ENCODE measurements around the gene ABCA8. TPM values are rescaled to one million over a fixed set of nuclear protein-coding genes. Genes with fewer than 3 reads are reported as not detected.
"Not testable (repeated sequence)": the region's sequence is repeated elsewhere in the genome, so short reads cannot be mapped to it uniquely, and the experiment has no call there.

The ABCA8 gene
- total RNA-seq, 4 donors from 2014 or later = 30.0 to 68.5 (median 42.8) TPM

GRCh38 chr17:68957944-68958343 is 2.8 kb upstream of the ABCA8 start:
- intact Hi-C loops (cut with DNase I; ENCODE audit: low total_unique reads) = no loop called here
- Histone ChIP-seq H3K36me3 (no peaks in the 10 kb centered on the region), H3K27ac (no peak overlapping the region), H3K4me3 (no peak overlapping the region), H3K4me1 (no peaks in the 10 kb centered on the region), H3K27me3 (no peaks in the 10 kb centered on the region), H3K9me3 (no peaks in the 10 kb centered on the region)
- no peak for DNase-seq
- TF ChIP-seq POLR2A (IDR thresholded peaks at IDR 0.05) (no peak), CTCF (IDR thresholded peaks at IDR 0.05) (no peak)

- intact Hi-C loops (cut with DNase I; ENCODE audit: low total_unique reads) = no loop called here
- Histone ChIP-seq H3K4me1 (no peaks in the 10 kb centered on the region), H3K9me3 (no peaks in the 10 kb centered on the region), H3K4me3 (peak overlapping the region; percentile 14 to 34), H3K36me3 (no peaks in the 10 kb centered on the region), H3K27me3 (no peaks in the 10 kb centered on the region), H3K27ac (peak overlapping the region; percentile 43 to 46)
- no peak for TF ChIP-seq POLR2A (IDR thresholded peaks at IDR 0.05)
- TF ChIP-seq CTCF (IDR thresholded peaks at IDR 0.05) = no peak
- DNase-seq = no peak
Observed at GRCh38 chr17:68954146-68954896, 871 bp downstream of the ABCA8 start.

- Histone ChIP-seq H3K27me3 (no peaks in the 10 kb centered on the region), H3K27ac (peak overlapping the region in 1 of 2 donors; percentile 27), H3K9me3 (no peaks in the 10 kb centered on the region), H3K36me3 (no peaks in the 10 kb centered on the region), H3K4me1 (no peaks in the 10 kb centered on the region), H3K4me3 (peak overlapping the region in 1 of 2 donors; percentile 34)
- DNase-seq = no peak
- TF ChIP-seq CTCF (IDR thresholded peaks at IDR 0.05) = no peak
- no peak for TF ChIP-seq POLR2A (IDR thresholded peaks at IDR 0.05)
- intact Hi-C loops (cut with DNase I; ENCODE audit: low total_unique reads) = no loop called here
Observed at GRCh38 chr17:68953340-68953997, 1.7 kb downstream of the ABCA8 start.

- Histone ChIP-seq H3K27ac (no peak overlapping the region), H3K9me3 (no peaks in the 10 kb centered on the region), H3K4me3 (no peak overlapping the region), H3K27me3 (no peaks in the 10 kb centered on the region), H3K36me3 (no peaks in the 10 kb centered on the region), H3K4me1 (no peaks in the 10 kb centered on the region)
- intact Hi-C loops (cut with DNase I; ENCODE audit: low total_unique reads) = no loop called here
- no peak for DNase-seq
- TF ChIP-seq POLR2A (IDR thresholded peaks at IDR 0.05) = no peak
- no peak for TF ChIP-seq CTCF (IDR thresholded peaks at IDR 0.05)
Observed at GRCh38 chr17:68950725-68951124, 4.5 kb downstream of the ABCA8 start.

DNA sequence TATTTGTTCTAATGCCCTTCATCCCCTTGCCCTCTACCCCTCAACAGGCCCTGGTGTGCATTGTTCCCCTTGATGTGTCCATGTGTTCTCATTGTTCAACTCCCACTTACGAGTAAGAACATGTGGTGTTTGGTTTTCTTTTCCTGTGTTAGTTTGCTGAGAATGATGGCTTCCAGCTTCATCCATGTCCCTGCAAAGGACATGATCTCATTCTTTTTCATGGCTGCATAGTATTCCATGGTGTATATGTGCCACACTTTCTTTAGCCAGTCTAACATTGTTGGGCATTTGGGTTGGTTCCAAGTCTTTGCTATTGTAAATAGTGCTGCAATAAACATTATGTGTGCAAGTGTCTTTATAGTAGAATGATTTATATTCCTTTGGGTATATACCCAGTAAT is 7.3 kb downstream of the ABCA8 start:
- H3K36me3 ChIP-seq; intact Hi-C loops (cut with DNase I; ENCODE audit: low total_unique reads); H3K27ac ChIP-seq; H3K27me3 ChIP-seq; DNase-seq; H3K9me3 ChIP-seq; H3K4me3 ChIP-seq; H3K4me1 ChIP-seq: not testable (repeated sequence)
